ENCODE data around the gene MYDGF. TPM values are rescaled to one million over a fixed set of nuclear protein-coding genes. Genes with fewer than 3 reads are reported as not detected.

MYDGF gene
- total and polyA plus RNA-seq, 9 of the 15 experiments (the other 6 are each of a cell fraction or from before 2014, with no cell fraction given) = 4.2 to 141 (median 82.1) TPM

DNA sequence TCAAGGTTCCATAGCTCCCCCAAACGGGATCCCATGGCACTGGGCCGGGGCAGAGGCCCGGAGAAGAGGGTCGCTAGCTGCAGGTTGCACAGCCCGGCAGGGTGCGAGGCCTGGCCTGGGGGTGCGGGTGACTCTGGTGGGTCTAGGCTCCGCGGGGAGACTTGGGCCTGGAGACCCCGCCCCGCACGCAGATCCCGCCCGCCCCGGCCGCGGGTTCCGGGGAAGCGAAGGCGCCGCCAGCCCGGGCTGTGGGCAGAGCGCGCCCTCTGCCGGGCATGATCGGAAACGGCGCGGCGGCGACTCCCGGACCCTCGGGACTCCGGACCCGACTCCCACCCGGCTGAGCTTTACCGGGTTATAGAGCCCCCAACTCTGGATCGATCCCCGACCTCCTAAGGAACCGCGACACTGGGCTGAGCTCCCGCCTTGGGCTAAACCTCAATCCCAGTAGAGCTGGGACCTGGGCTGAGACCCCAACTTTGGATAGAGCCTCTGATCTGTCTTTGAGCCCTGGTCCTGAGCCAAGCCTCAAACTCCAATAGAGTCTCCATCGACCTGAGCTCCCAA, 33.9 kb downstream of the MYDGF start (continued):
- TF ChIP-seq, protein P1, sequence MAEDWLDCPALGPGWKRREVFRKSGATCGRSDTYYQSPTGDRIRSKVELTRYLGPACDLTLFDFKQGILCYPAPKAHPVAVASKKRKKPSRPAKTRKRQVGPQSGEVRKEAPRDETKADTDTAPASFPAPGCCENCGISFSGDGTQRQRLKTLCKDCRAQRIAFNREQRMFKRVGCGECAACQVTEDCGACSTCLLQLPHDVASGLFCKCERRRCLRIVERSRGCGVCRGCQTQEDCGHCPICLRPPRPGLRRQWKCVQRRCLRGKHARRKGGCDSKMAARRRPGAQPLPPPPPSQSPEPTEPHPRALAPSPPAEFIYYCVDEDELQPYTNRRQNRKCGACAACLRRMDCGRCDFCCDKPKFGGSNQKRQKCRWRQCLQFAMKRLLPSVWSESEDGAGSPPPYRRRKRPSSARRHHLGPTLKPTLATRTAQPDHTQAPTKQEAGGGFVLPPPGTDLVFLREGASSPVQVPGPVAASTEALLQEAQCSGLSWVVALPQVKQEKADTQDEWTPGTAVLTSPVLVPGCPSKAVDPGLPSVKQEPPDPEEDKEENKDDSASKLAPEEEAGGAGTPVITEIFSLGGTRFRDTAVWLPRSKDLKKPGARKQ (CRISPR knock-in tag; IDR thresholded peaks at IDR 0.05) = no peak
- TF ChIP-seq, protein P2, sequence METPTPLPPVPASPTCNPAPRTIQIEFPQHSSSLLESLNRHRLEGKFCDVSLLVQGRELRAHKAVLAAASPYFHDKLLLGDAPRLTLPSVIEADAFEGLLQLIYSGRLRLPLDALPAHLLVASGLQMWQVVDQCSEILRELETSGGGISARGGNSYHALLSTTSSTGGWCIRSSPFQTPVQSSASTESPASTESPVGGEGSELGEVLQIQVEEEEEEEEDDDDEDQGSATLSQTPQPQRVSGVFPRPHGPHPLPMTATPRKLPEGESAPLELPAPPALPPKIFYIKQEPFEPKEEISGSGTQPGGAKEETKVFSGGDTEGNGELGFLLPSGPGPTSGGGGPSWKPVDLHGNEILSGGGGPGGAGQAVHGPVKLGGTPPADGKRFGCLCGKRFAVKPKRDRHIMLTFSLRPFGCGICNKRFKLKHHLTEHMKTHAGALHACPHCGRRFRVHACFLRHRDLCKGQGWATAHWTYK (CRISPR knock-in tag; IDR thresholded peaks at IDR 0.05) = no peak
- TF ChIP-seq, protein P3, sequence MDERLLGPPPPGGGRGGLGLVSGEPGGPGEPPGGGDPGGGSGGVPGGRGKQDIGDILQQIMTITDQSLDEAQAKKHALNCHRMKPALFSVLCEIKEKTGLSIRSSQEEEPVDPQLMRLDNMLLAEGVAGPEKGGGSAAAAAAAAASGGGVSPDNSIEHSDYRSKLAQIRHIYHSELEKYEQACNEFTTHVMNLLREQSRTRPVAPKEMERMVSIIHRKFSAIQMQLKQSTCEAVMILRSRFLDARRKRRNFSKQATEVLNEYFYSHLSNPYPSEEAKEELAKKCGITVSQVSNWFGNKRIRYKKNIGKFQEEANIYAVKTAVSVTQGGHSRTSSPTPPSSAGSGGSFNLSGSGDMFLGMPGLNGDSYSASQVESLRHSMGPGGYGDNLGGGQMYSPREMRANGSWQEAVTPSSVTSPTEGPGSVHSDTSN (CRISPR knock-in tag; IDR thresholded peaks at IDR 0.05; ENCODE audit: low read depth) = no peak
- TF ChIP-seq, protein P3 (tag; conservative IDR thresholded peaks at IDR 0.05; ENCODE audit: low read depth) = no peak
- TF ChIP-seq RBFOX2 (IDR thresholded peaks at IDR 0.05; ENCODE audit: low read depth, low read length) = peak; percentile 57
- TF ChIP-seq RBM17 (IDR thresholded peaks at IDR 0.05; ENCODE audit: borderline replicate concordance, low read depth, low read length) = no peak
- no peak for TF ChIP-seq SRSF9 (IDR thresholded peaks at IDR 0.05; ENCODE audit: borderline replicate concordance, low read depth, low read length)
- TF ChIP-seq, protein P4, sequence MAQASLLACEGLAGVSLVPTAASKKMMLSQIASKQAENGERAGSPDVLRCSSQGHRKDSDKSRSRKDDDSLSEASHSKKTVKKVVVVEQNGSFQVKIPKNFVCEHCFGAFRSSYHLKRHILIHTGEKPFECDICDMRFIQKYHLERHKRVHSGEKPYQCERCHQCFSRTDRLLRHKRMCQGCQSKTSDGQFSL (CRISPR knock-in tag; IDR thresholded peaks at IDR 0.05) = no peak
- TF ChIP-seq, protein P4 (tag; IDR thresholded peaks at IDR 0.05) = no peak
- TF ChIP-seq RAD21 (CRISPR knock-in tag; conservative IDR thresholded peaks at IDR 0.05 in 1 of 2, IDR thresholded peaks at IDR 0.05 in 1 of 2) = peak; percentile 79 to 84
- TF ChIP-seq NUFIP1 (IDR thresholded peaks at IDR 0.05; ENCODE audit: partially characterized antibody) = no peak
- TF ChIP-seq MCM2 (IDR thresholded peaks at IDR 0.05; ENCODE audit: low read depth) = no peak
- TF ChIP-seq NCOA6 (IDR thresholded peaks at IDR 0.05) = no peak
- no peak for TF ChIP-seq PTBP1 (IDR thresholded peaks at IDR 0.05; ENCODE audit: low read depth, low read length)
- TF ChIP-seq ZNF41 (CRISPR knock-in tag; conservative IDR thresholded peaks at IDR 0.05) = no peak
- no peak for TF ChIP-seq FOXM1 (IDR thresholded peaks at IDR 0.05; ENCODE audit: low read depth)
- no peak for TF ChIP-seq FOXM1 (CRISPR knock-in tag; IDR thresholded peaks at IDR 0.05; ENCODE audit: low read depth)

All from K562 (cell line).